ENCODE data around the gene C1orf210. TPM values are rescaled to one million over a fixed set of nuclear protein-coding genes. Genes with fewer than 3 reads are reported as not detected.

C1orf210 gene
- total and polyA plus RNA-seq, 9 of the 15 experiments (the other 6 are each of a cell fraction or from before 2014, with no cell fraction given) = 0.21 TPM; not detected in 8

GRCh38 chr1:43334453-43335205 lies 49.2 kb upstream of the C1orf210 start:
- intact Hi-C loops (cut with micrococcal nuclease) (no loop called here), in situ Hi-C loops (cut with MboI) (no loop called here)
- Histone ChIP-seq H3K27me3 (ENCODE audit: control insufficient read depth in 2 of 2, insufficient read depth in 2 of 2, low read length in 2 of 2) (peaks cover 8 to 18% of the 10 kb centered on the region in 2 experiments; a peak in 3 of 5 replicates), H2AFZ (ENCODE audit: low read depth, low read length) (no peak overlapping the region), H4K20me1 (replicated peaks; ENCODE audit: control insufficient read depth, insufficient read depth, low read length) (no peaks in the 10 kb centered on the region; the same call in 1 of the 2 replicates), H3K4me2 (ENCODE audit: insufficient read depth, low read length) (no peak overlapping the region), H3K4me3 (no peak overlapping the region), H3K9ac (ENCODE audit: insufficient read depth in 1 of 2, low read depth in 2 of 2, low read length in 2 of 2) (no peak overlapping the region), H3K9me1 (ENCODE audit: control insufficient read depth, insufficient read depth, low read length) (no peaks in the 10 kb centered on the region), H3K27ac (ENCODE audit: extremely low read depth, low read depth, low read length) (no peak overlapping the region), H3K4me1 (replicated peaks in 1 of 2; ENCODE audit: control insufficient read depth in 2 of 2, insufficient read depth in 2 of 2, low read length in 2 of 2) (peaks cover 14 to 17% of the 10 kb centered on the region in 2 experiments), H3K9me3 (replicated peaks; ENCODE audit: control insufficient read depth, insufficient read depth, low read depth, low read length) (no peaks in the 10 kb centered on the region), H3K36me3 (ENCODE audit: control insufficient read depth, insufficient read depth, low read length) (no peaks in the 10 kb centered on the region; the same call in 2 of the 3 replicates), H3K79me2 (ENCODE audit: control insufficient read depth, insufficient read depth, low read length) (no peaks in the 10 kb centered on the region)
- CTCF ChIA-PET (ENCODE audit: low intra/inter-chr PET ratio) = interaction anchor here (0.6 kb wide), 1 partner anchor 192 kb away, joined by 3 read pairs; no protein-coding TSS in a partner anchor
- DNase-seq (ENCODE audit: extremely low read depth in 1 of 4, low spot score in 3 of 4) (no peak), FAIRE-seq (no peak), ATAC-seq (no peak)
- BruUV-seq (replicated peaks) = no TSS peak
- 24% methylated on average over 7 of the region's 7 CpGs for WGBS (ENCODE audit: insufficient coverage, low coverage, missing lambda C conversion rate)
- POLR2A ChIA-PET = interaction anchor here (0.6 kb wide), 1 partner anchor 550 kb away, joined by 5 read pairs; the partner anchor contains the start of gene TMEM269
- TF ChIP-seq HDAC1 (IDR thresholded peaks at IDR 0.05) (0 out of 4 replicates have a peak, but pooled peaks of 1 of the 2 experiments have one; percentile 20), KDM5B (IDR thresholded peaks at IDR 0.05; ENCODE audit: insufficient replicate concordance, low read depth, low read length) (no peak), RAD21 (CRISPR knock-in tag; conservative IDR thresholded peaks at IDR 0.05 in 1 of 2, IDR thresholded peaks at IDR 0.05 in 1 of 2) (peak in 1 of 2 experiments; percentile 27; a peak in 1 of 4 replicates), TRIM24 (IDR thresholded peaks at IDR 0.05) (0 out of 4 replicates have a peak, but pooled peaks of 1 of the 2 experiments have one; percentile 27), RBM39 (optimal IDR thresholded peaks at IDR 0.05; ENCODE audit: low read depth, low read length) (no peak), HMGN3 (IDR thresholded peaks at IDR 0.05; ENCODE audit: borderline replicate concordance, extremely low read depth, insufficient read length, low read depth, low read length) (no peak), PHB (CRISPR knock-in tag; IDR thresholded peaks at IDR 0.05) (no peak), RBM22 (IDR thresholded peaks at IDR 0.05; ENCODE audit: low read depth, low read length, poor library complexity, severe bottlenecking) (no peak), ZBTB11 (CRISPR knock-in tag; IDR thresholded peaks at IDR 0.05) (no peak), CHD4 (IDR thresholded peaks at IDR 0.05; ENCODE audit: insufficient read depth, insufficient replicate concordance, low read depth, low read length, poor library complexity, severe bottlenecking) (no peak), CTCF (IDR thresholded peaks at IDR 0.05 in 2 of 3, conservative IDR thresholded peaks at IDR 0.05 in 1 of 3; ENCODE audit: insufficient read depth in 2 of 3, low read depth in 1 of 3, low read length in 3 of 3) (peak in 1 of 3 experiments; percentile 13; a peak in 1 of 6 replicates), ARID2 (IDR thresholded peaks at IDR 0.05) (0 out of 2 replicates have a peak, but pooled peaks have one; percentile 12)
- TF ChIP-seq, protein P1, sequence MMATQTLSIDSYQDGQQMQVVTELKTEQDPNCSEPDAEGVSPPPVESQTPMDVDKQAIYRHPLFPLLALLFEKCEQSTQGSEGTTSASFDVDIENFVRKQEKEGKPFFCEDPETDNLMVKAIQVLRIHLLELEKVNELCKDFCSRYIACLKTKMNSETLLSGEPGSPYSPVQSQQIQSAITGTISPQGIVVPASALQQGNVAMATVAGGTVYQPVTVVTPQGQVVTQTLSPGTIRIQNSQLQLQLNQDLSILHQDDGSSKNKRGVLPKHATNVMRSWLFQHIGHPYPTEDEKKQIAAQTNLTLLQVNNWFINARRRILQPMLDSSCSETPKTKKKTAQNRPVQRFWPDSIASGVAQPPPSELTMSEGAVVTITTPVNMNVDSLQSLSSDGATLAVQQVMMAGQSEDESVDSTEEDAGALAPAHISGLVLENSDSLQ (IDR thresholded peaks at IDR 0.05) = peak; percentile 73
